ENCODE data around the gene CAMSAP1. TPM values are rescaled to one million over a fixed set of nuclear protein-coding genes. Genes with fewer than 3 reads are reported as not detected.

The CAMSAP1 gene
- total RNA-seq, 4 donors from 2014 or later = 15.6 to 61.2 (median 43.2) TPM

DNA sequence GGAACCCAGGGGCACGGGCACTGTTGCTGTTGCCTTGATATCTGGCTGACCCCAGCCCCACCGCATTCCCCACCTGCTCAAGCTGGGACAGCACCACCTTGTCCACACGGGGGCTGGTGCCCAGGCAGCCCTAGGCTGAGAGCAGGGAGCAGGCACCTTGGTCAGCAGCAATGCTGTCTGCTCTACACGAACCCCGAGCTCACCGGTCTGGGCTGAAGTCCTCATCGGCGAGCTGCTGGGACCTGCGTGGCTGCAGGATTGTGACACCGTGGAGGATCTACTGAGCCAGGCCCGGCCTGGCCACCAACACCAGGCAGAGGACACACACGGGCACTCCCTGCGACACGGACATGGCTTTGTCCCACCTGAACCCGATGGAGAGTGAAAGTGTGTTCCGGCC, 127.3 kb downstream of the CAMSAP1 start:
- no peaks in the 10 kb centered on the region for H3K27me3 ChIP-seq
- H3K9me3 ChIP-seq = no peaks in the 10 kb centered on the region
- no peak overlapping the region for H3K27ac ChIP-seq
- no peaks in the 10 kb centered on the region for H3K4me1 ChIP-seq
- no peak overlapping the region for H3K4me3 ChIP-seq
- no peak for DNase-seq
- TF ChIP-seq, protein P1, sequence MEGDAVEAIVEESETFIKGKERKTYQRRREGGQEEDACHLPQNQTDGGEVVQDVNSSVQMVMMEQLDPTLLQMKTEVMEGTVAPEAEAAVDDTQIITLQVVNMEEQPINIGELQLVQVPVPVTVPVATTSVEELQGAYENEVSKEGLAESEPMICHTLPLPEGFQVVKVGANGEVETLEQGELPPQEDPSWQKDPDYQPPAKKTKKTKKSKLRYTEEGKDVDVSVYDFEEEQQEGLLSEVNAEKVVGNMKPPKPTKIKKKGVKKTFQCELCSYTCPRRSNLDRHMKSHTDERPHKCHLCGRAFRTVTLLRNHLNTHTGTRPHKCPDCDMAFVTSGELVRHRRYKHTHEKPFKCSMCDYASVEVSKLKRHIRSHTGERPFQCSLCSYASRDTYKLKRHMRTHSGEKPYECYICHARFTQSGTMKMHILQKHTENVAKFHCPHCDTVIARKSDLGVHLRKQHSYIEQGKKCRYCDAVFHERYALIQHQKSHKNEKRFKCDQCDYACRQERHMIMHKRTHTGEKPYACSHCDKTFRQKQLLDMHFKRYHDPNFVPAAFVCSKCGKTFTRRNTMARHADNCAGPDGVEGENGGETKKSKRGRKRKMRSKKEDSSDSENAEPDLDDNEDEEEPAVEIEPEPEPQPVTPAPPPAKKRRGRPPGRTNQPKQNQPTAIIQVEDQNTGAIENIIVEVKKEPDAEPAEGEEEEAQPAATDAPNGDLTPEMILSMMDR (IDR thresholded peaks at IDR 0.05) = no peak
- no peak for TF ChIP-seq POLR2A (IDR thresholded peaks at IDR 0.05)
- intact Hi-C loops (cut with DNase I; ENCODE audit: low total_unique reads) = no loop called here
- no peaks in the 10 kb centered on the region for H3K36me3 ChIP-seq

- TF ChIP-seq, protein P1 (IDR thresholded peaks at IDR 0.05) = no peak
- no peak for TF ChIP-seq POLR2A (IDR thresholded peaks at IDR 0.05)
Observed at GRCh38 chr9:135779571-135779970, 127.8 kb downstream of the CAMSAP1 start.

DNA sequence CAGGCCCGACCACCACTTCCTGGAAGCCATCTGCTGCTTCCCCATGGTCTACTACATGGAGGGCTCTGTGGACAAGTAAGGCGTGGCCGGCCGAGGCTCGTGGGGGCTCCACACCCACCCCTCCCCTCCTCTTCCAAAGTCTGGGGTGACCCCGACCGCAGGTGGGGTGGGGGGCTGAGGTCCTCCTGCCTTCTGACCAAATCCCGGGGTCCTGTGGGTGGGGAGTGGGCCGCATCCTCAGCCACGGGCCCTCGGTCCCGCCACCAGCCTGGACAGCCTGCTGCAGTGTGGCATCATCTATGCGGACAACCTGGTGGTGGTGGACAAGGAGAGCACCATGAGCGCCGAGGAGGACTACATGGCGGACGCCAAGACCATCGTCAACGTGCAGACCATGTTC, 128.9 kb downstream of the CAMSAP1 start:
- intact Hi-C loops (cut with DNase I; ENCODE audit: low total_unique reads) = no loop called here
- no peaks in the 10 kb centered on the region for H3K36me3 ChIP-seq
- no peaks in the 10 kb centered on the region for H3K4me1 ChIP-seq
- H3K27ac ChIP-seq = no peak overlapping the region
- DNase-seq = no peak
- TF ChIP-seq POLR2A (IDR thresholded peaks at IDR 0.05) = no peak
- TF ChIP-seq, protein P1 (IDR thresholded peaks at IDR 0.05) = no peak
- H3K4me3 ChIP-seq = no peak overlapping the region
- no peaks in the 10 kb centered on the region for H3K27me3 ChIP-seq
- no peaks in the 10 kb centered on the region for H3K9me3 ChIP-seq

More at GRCh38 chr9:135779571-135779970, 127.8 kb downstream of the CAMSAP1 start:
- no peaks in the 10 kb centered on the region for H3K4me1 ChIP-seq
- H3K4me3 ChIP-seq = no peak overlapping the region
- H3K36me3 ChIP-seq = no peaks in the 10 kb centered on the region
- H3K27me3 ChIP-seq = no peaks in the 10 kb centered on the region
- H3K9me3 ChIP-seq = no peaks in the 10 kb centered on the region
- intact Hi-C loops (cut with DNase I; ENCODE audit: low total_unique reads) = no loop called here
- H3K27ac ChIP-seq = no peak overlapping the region
- no peak for DNase-seq

- no peaks in the 10 kb centered on the region for H3K36me3 ChIP-seq
- no peak for DNase-seq
Observed at GRCh38 chr9:135777623-135778177, 129.6 kb downstream of the CAMSAP1 start.

DNA sequence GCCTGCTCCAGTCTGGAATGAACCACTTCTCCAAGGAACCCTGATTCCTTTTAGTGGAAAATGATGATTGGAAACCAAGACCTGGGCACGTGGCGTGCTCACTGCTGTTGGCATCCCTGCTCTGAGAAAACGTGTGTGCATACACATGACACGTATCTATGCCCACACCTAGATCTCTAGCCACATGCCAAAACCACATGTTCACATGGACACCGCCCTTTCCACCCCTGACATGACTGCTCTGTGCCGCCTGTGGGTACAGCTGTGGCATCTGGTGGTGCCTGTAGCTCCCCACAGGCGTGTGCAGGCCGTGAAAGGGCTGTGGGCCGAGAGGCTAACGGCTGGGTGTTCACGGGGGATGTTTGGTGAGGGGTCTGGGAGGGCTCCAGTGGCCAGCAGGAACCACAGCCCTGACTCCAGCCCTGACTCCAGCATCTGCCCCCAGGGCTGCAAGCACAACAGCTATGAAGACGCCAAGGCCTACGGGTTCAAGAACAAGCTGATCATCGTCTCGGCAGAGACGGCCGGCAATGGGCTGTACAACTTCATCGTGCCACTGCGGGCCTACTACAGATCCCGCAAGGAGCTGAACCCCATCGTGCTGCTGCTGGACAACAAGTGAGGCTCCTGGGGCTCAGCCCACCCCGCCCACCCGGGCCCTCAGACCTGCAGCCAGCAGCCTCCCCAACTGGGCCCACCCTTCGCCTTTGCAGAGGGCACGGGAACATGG, 130.3 kb downstream of the CAMSAP1 start:
- no peak for TF ChIP-seq POLR2A (IDR thresholded peaks at IDR 0.05)
- TF ChIP-seq, protein P1 (IDR thresholded peaks at IDR 0.05) = no peak
- Histone ChIP-seq H3K9me3 (no peaks in the 10 kb centered on the region), H3K4me3 (no peak overlapping the region), H3K4me1 (no peaks in the 10 kb centered on the region), H3K27ac (no peak overlapping the region), H3K36me3 (no peaks in the 10 kb centered on the region), H3K27me3 (no peaks in the 10 kb centered on the region)
- DNase-seq = no peak
- intact Hi-C loops (cut with DNase I; ENCODE audit: low total_unique reads) = no loop called here

More at GRCh38 chr9:135777623-135778177, 129.6 kb downstream of the CAMSAP1 start:
- intact Hi-C loops (cut with DNase I; ENCODE audit: low total_unique reads) = no loop called here
- TF ChIP-seq, protein P1 (IDR thresholded peaks at IDR 0.05) = no peak
- TF ChIP-seq POLR2A (IDR thresholded peaks at IDR 0.05) = no peak
- Histone ChIP-seq H3K4me1 (no peaks in the 10 kb centered on the region), H3K27ac (no peak overlapping the region), H3K27me3 (no peaks in the 10 kb centered on the region), H3K4me3 (no peak overlapping the region), H3K9me3 (no peaks in the 10 kb centered on the region)
